Stimulated activated memory B cell treated with anti-CD40 and anti-IgM and Interleukin-4, amounts not matched to agents 10 μg/mL and 1 μg/mL and 100 μg/mL, for 72 hours (primary cell): ENCODE results near the gene PSMA8.
"Not testable (repeated sequence)": the region's sequence is repeated elsewhere in the genome, so short reads cannot be mapped to it uniquely, and the experiment has no call there.

Experiments used
- ATAC-seq: fragments of 150-1000 bp; cut with Tn5 transposase; 2 replicates; pipeline ENCODE4 v1.10.0; 2021
- H3K27ac Mint-ChIP-seq: one replicate; pipeline ENCODE4 v1.8.0; 2022; ENCODE audit warnings: mild to moderate bottlenecking, mixed read lengths
- H3K27me3 Mint-ChIP-seq: one replicate; pipeline ENCODE4 v1.8.0; 2022; ENCODE audit warnings: mixed read lengths
- H3K36me3 Mint-ChIP-seq: one replicate; pipeline ENCODE4 v1.8.0; 2022; ENCODE audit warnings: mixed read lengths
- H3K4me1 Mint-ChIP-seq: one replicate; pipeline ENCODE4 v1.8.0; 2022; ENCODE audit warnings: mixed read lengths
- H3K4me3 Mint-ChIP-seq: one replicate; pipeline ENCODE4 v1.8.0; 2022; ENCODE audit warnings: mild to moderate bottlenecking, moderate library complexity, mixed read lengths
- H3K9me3 Mint-ChIP-seq: one replicate; pipeline ENCODE4 v1.8.0; 2022; ENCODE audit warnings: mixed read lengths

PSMA8 gene

DNA sequence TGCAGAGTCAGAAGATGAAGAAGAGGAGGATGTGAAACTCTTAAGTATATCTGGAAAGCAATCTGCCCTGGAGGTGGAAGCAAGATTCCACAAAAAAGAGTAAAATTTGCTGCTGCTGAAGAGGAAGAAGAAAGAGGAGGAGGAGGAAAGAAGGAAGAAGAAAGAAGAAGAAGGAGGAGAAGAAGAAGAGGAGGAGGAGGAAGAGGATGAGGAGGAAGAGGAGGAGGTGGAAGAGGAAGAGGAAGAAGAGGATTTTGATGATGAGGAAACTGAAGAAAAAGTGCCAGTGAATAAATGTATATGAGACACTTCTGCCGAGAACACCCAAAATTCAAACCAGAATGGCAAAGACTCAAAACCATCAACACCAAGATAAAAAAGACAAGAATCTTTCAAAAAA, 71.6 kb downstream of the PSMA8 start:
- no peak overlapping the region for H3K27ac Mint-ChIP-seq
- no peaks in the 10 kb centered on the region for H3K36me3 Mint-ChIP-seq

GRCh38 chr18:26206488-26206887, 72.8 kb downstream of the PSMA8 start:
- Mint-ChIP-seq H3K9me3 (no peaks in the 10 kb centered on the region), H3K4me3 (no peak overlapping the region), H3K4me1 (peaks cover 7% of the 10 kb centered on the region), H3K27ac (no peak overlapping the region), H3K36me3 (no peaks in the 10 kb centered on the region), H3K27me3 (no peaks in the 10 kb centered on the region)
- ATAC-seq = no peak

More for the DNA sequence above, 71.6 kb downstream of the PSMA8 start:
- Mint-ChIP-seq H3K27me3 (no peaks in the 10 kb centered on the region), H3K4me1 (peaks cover 7% of the 10 kb centered on the region), H3K9me3 (no peaks in the 10 kb centered on the region), H3K4me3 (no peak overlapping the region)
- ATAC-seq = no peak

GRCh38 chr18:26207937-26208336, 74.3 kb downstream of the PSMA8 start:
- H3K4me1 Mint-ChIP-seq = peaks cover 7% of the 10 kb centered on the region
- ATAC-seq = no peak
- H3K27ac Mint-ChIP-seq = no peak overlapping the region
- no peaks in the 10 kb centered on the region for H3K9me3 Mint-ChIP-seq
- no peaks in the 10 kb centered on the region for H3K27me3 Mint-ChIP-seq
- H3K36me3 Mint-ChIP-seq = no peaks in the 10 kb centered on the region
- no peak overlapping the region for H3K4me3 Mint-ChIP-seq

GRCh38 chr18:26208977-26209376, 75.3 kb downstream of the PSMA8 start:
- Mint-ChIP-seq H3K4me1 (peaks cover 7% of the 10 kb centered on the region), H3K27ac (no peak overlapping the region)
- ATAC-seq = no peak

GRCh38 chr18:26210147-26210546, 76.5 kb downstream of the PSMA8 start:
- ATAC-seq = no peak
- no peak overlapping the region for H3K27ac Mint-ChIP-seq
- no peaks in the 10 kb centered on the region for H3K9me3 Mint-ChIP-seq
- no peak overlapping the region for H3K4me3 Mint-ChIP-seq
- no peaks in the 10 kb centered on the region for H3K27me3 Mint-ChIP-seq
- H3K4me1 Mint-ChIP-seq = peaks cover 13% of the 10 kb centered on the region
- no peaks in the 10 kb centered on the region for H3K36me3 Mint-ChIP-seq

More at GRCh38 chr18:26208977-26209376, 75.3 kb downstream of the PSMA8 start:
- Mint-ChIP-seq H3K36me3 (no peaks in the 10 kb centered on the region), H3K9me3 (no peaks in the 10 kb centered on the region), H3K27me3 (no peaks in the 10 kb centered on the region), H3K4me3 (no peak overlapping the region)

- Mint-ChIP-seq H3K4me3 (peak overlapping the region; percentile 78), H3K4me1 (peaks cover 18% of the 10 kb centered on the region), H3K36me3 (no peaks in the 10 kb centered on the region), H3K27ac (peak overlapping the region; percentile 87), H3K27me3 (no peaks in the 10 kb centered on the region), H3K9me3 (no peaks in the 10 kb centered on the region)
- peak; percentile 97 for ATAC-seq
Observed at GRCh38 chr18:26215247-26215970, 81.7 kb downstream of the PSMA8 start.

DNA sequence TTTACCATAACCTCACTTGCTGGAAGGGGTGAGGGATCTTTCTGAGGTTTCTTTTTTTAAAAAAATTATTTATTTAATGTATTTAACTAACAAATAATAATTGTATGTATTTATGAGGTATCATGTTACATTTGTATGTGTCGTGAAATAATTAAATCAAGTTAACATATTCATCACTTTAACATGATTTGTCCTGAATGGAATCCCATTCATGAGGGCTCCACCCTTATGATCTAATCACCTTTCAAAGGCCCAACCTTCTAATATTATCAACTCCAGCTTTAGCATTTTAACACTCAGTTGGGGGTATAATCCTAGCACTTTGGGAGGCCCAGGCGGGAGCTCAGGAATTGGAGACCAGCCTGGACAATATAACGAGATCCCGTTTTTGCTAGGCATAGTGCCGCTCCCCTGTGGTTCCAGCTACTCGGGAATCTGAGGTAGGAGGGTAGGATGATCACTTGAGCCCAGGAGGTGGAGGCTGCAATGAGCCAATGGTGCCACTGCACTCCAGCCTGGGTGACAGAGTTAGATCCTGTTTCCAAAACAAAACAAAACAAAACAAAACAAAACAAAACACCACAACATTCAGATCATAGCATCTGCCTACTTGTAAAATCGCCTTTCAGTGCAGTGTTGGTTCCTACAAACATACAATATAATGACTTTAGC, 91.5 kb downstream of the PSMA8 start:
- H3K27me3 Mint-ChIP-seq = no peaks in the 10 kb centered on the region
- peaks cover 33% of the 10 kb centered on the region for H3K4me1 Mint-ChIP-seq
- ATAC-seq = no peak
- peak overlapping the region; percentile 96 for H3K27ac Mint-ChIP-seq
- H3K4me3 Mint-ChIP-seq = peak overlapping the region; percentile 15
- no peaks in the 10 kb centered on the region for H3K9me3 Mint-ChIP-seq
- no peaks in the 10 kb centered on the region for H3K36me3 Mint-ChIP-seq

GRCh38 chr18:26225915-26226228, 92.2 kb downstream of the PSMA8 start:
- Mint-ChIP-seq H3K27ac (peak overlapping the region; percentile 96), H3K36me3 (no peaks in the 10 kb centered on the region), H3K4me1 (peaks cover 33% of the 10 kb centered on the region), H3K9me3 (no peaks in the 10 kb centered on the region), H3K27me3 (no peaks in the 10 kb centered on the region), H3K4me3 (peak overlapping the region; percentile 95)
- no peak for ATAC-seq

DNA sequence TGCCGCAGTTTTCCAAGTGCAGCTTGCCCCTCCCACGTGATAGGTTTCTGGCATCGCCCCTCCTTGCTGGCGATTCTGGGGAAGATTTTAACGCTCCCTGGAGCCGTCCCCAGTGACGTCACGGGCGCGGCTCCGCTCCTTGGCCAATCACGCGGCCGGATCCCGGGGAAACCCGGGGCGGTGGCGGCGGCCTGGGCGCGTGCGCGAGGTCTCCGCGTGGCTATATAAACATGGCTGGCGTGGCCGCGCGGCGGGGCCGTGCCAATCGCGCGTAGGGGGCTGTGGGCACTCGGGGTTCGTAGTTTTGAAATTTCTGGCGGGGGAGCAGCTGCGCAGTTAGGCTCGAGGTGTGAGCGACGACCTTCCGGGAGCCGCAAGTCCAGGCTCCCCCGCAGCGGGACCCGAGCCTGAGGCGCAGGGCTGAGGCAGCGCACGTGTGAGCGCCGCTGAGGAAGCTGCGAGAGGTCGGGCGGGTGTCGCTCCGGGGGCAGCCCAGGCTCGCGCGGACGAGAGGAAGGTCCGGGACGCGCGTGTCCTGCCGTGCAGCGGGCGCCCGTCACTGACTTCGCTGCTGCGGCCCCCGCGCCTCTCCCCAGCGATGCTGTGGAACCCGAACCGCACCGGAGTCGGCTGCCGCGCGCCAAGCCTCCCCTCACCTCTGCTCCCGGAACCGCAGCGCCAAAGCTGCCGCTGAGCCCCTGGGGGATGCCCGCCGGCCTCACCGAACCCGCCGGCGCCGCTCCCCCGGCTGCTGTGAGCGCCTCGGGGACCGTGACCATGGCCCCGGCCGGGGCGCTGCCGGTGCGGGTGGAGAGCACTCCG, 92.8 kb downstream of the PSMA8 start, which contains the start of gene TAF4B:
TAF4B (plus strand) TSS at position 217 of the 822 bp plus-strand sequence; CDS start at position 706, 489 bp downstream.
- peaks cover 1% of the 10 kb centered on the region for H3K36me3 Mint-ChIP-seq
- H3K4me3 Mint-ChIP-seq = peak within 1 kb of the TSS; percentile 95
- H3K9me3 Mint-ChIP-seq = no peaks in the 10 kb centered on the region
- ATAC-seq = peak; percentile 95
- H3K4me1 Mint-ChIP-seq = peaks cover 33% of the 10 kb centered on the region
- peak within 1 kb of the TSS; percentile 96 for H3K27ac Mint-ChIP-seq
- H3K27me3 Mint-ChIP-seq = no peaks in the 10 kb centered on the region

GRCh38 chr18:26227051-26227670, 93.5 kb downstream of the PSMA8 start:
- peaks cover 9% of the 10 kb centered on the region for H3K36me3 Mint-ChIP-seq
- no peaks in the 10 kb centered on the region for H3K9me3 Mint-ChIP-seq
- H3K27ac Mint-ChIP-seq = peak overlapping the region; percentile 96
- H3K4me3 Mint-ChIP-seq = peak overlapping the region; percentile 95
- no peak for ATAC-seq
- H3K27me3 Mint-ChIP-seq = no peaks in the 10 kb centered on the region
- H3K4me1 Mint-ChIP-seq = peaks cover 33% of the 10 kb centered on the region

DNA sequence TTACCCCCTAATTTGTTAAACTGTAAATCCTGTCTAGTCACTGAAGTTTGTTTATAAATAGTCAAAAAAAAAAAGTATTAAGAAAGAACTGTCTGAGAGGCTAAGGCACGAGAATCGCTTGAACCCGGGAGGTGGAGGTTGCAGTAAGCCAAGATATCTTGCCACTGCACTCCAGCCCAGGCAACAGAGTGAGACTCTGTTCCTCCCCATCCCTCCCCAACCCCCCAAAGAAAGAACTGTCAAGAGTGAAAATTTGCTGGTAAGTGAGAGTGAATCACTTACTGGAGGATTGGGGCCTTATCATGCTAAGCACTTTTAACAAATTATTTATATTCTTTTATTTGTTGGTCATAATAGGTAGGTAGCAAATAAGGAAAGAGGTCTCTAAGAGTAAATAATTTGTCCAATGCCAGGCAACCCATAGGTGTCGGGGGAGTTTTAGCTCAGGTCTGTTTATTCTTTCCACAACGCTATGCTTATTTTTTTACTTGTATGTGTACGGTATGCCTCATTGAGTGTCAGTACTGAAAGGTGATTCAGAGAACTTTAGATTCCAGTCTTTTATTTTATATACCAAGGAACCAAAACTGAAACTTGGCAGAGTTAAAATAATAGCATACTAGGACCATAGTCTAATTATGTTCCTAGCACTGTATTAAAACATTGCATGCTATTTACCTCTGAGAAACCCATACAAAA, 95.0 kb downstream of the PSMA8 start:
- H3K36me3 Mint-ChIP-seq = peaks cover 10% of the 10 kb centered on the region
- H3K27ac Mint-ChIP-seq = peak overlapping the region; percentile 96
- peak overlapping the region; percentile 95 for H3K4me3 Mint-ChIP-seq
- ATAC-seq = no peak
- H3K9me3 Mint-ChIP-seq = no peaks in the 10 kb centered on the region
- peaks cover 44% of the 10 kb centered on the region for H3K4me1 Mint-ChIP-seq
- no peaks in the 10 kb centered on the region for H3K27me3 Mint-ChIP-seq

GRCh38 chr18:26230497-26230896, 96.8 kb downstream of the PSMA8 start:
- H3K4me1 Mint-ChIP-seq = peaks cover 48% of the 10 kb centered on the region

DNA sequence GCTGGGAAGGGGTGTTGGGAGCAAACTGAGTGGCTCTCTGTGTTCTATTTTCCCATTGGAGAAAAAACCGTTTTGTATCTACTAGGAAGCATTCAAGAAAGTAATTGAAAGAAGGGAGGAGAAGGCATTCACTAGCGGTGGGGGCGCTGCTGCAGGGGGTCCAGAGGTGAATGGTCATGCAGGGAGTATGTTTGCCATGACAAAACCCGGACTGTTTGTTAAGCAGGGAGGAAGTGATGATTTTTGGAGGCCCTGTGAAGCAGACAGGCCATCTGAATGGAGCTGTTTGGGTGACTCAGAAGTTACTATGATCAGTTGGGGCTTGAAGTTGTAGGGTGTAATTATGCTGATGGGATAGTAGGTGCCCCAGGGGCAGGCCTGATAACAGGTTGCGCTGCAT, 99.5 kb downstream of the PSMA8 start:
- H3K4me3 Mint-ChIP-seq = no peak overlapping the region
- ATAC-seq = no peak
- peaks cover 10% of the 10 kb centered on the region for H3K36me3 Mint-ChIP-seq
- peaks cover 42% of the 10 kb centered on the region for H3K4me1 Mint-ChIP-seq
- H3K27ac Mint-ChIP-seq = no peak overlapping the region
- no peaks in the 10 kb centered on the region for H3K27me3 Mint-ChIP-seq
- H3K9me3 Mint-ChIP-seq = no peaks in the 10 kb centered on the region

More at GRCh38 chr18:26230497-26230896, 96.8 kb downstream of the PSMA8 start:
- H3K9me3 Mint-ChIP-seq = no peaks in the 10 kb centered on the region
- no peak overlapping the region for H3K27ac Mint-ChIP-seq
- no peak overlapping the region for H3K4me3 Mint-ChIP-seq
- no peak for ATAC-seq
- H3K36me3 Mint-ChIP-seq = peaks cover 10% of the 10 kb centered on the region
- no peaks in the 10 kb centered on the region for H3K27me3 Mint-ChIP-seq

DNA sequence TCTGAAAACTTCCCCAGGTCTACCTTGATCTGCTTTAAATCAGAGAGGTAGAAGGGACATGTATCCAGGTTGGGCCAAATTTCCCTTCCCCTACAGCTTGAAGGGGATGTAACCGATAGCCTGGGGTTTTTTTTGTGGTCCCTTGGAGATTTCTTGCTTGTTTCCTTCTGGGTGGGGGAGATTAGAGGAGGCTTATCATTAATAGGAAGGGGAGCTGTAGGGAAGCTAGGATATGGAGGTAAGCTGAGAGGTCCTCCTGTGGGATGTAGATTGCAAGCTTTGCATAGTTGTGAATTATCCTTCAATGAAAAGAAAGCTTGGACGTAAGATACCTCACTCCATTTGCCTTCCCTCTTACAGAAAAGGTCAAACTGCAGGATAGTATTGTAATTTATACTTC, 103.7 kb downstream of the PSMA8 start:
- Mint-ChIP-seq H3K36me3 (peaks cover 16% of the 10 kb centered on the region), H3K4me1 (peaks cover 44% of the 10 kb centered on the region)
- not testable (repeated sequence) for H3K4me3 Mint-ChIP-seq, H3K27ac Mint-ChIP-seq, H3K9me3 Mint-ChIP-seq, H3K27me3 Mint-ChIP-seq, ATAC-seq
